ENCODE measurements around the gene SNX32.

SNX32 gene

GRCh38 chr11:65898656-65899355 is 65.0 kb downstream of the SNX32 start:
- Histone ChIP-seq H3K27ac (ENCODE audit: insufficient read depth in 1 of 2, low read depth in 1 of 2, low read length in 2 of 2, poor library complexity in 1 of 2, severe bottlenecking in 2 of 2) (peak overlapping the region in 1 of 2 experiments; percentile 77), H3K4me3 (ENCODE audit: control insufficient read depth in 1 of 7, extremely low read depth in 1 of 7, insufficient read depth in 4 of 7, low read depth in 2 of 7, low read length in 6 of 7) (peak overlapping the region; percentile 55 to 89 (median 77)), H3K9me3 (ENCODE audit: control extremely low read depth in 1 of 5, control insufficient read depth in 4 of 5, insufficient read depth in 2 of 5, low read depth in 1 of 5, low read length in 4 of 5) (no peaks in the 10 kb centered on the region), H3K27me3 (replicated peaks in 2 of 5; ENCODE audit: control insufficient read depth in 4 of 5, insufficient read depth in 5 of 5, low read length in 4 of 5) (no peaks in the 10 kb centered on the region), H3K4me1 (ENCODE audit: control extremely low read depth in 1 of 4, control insufficient read depth in 4 of 4, insufficient read depth in 4 of 4, low read length in 3 of 4) (peaks cover 3 to 58% (median 49%) of the 10 kb centered on the region in 4 experiments), H3K36me3 (ENCODE audit: control insufficient read depth in 4 of 4, insufficient read depth in 4 of 4, low read length in 3 of 4) (peaks cover 0 to 9% (median 0%) of the 10 kb centered on the region in 4 experiments)
- ChIA-PET CTCF (interaction anchor here (0.9 to 4.8 kb wide), 8 partner anchors 9 to 29 kb away, joined by 3 to 41 read pairs (median 5); partner anchors contain the start of genes CCDC85B and FIBP), POLR2A (interaction anchor here (0.6 to 5.5 kb wide), 4 partner anchors 8 to 63 kb away, joined by 3 to 33 read pairs (median 5); partner anchors contain the start of genes CCDC85B and SART1)
- WGBS (ENCODE audit: insufficient coverage): 28% methylated on average over 18 of the region's 28 CpGs
- no peak for DNase-seq

GRCh38 chr11:65899356-65900124 is 65.8 kb downstream of the SNX32 start:
- 4% methylated on average over 50 of the region's 78 CpGs for WGBS (ENCODE audit: insufficient coverage)
- Histone ChIP-seq H3K27me3 (replicated peaks in 2 of 5; ENCODE audit: control insufficient read depth in 4 of 5, insufficient read depth in 5 of 5, low read length in 4 of 5) (no peaks in the 10 kb centered on the region), H3K4me1 (ENCODE audit: control extremely low read depth in 1 of 4, control insufficient read depth in 4 of 4, insufficient read depth in 4 of 4, low read length in 3 of 4) (peaks cover 0 to 52% (median 41%) of the 10 kb centered on the region in 4 experiments), H3K4me3 (ENCODE audit: control insufficient read depth in 1 of 7, extremely low read depth in 1 of 7, insufficient read depth in 4 of 7, low read depth in 2 of 7, low read length in 6 of 7) (peak overlapping the region; percentile 55 to 89 (median 77)), H3K9me3 (ENCODE audit: control extremely low read depth in 1 of 5, control insufficient read depth in 4 of 5, insufficient read depth in 2 of 5, low read depth in 1 of 5, low read length in 4 of 5) (no peaks in the 10 kb centered on the region), H3K27ac (ENCODE audit: insufficient read depth in 1 of 2, low read depth in 1 of 2, low read length in 2 of 2, poor library complexity in 1 of 2, severe bottlenecking in 2 of 2) (peak overlapping the region; percentile 33 to 77), H3K36me3 (ENCODE audit: control insufficient read depth in 4 of 4, insufficient read depth in 4 of 4, low read length in 3 of 4) (peaks cover 0 to 9% (median 0%) of the 10 kb centered on the region in 4 experiments)
- ChIA-PET CTCF (interaction anchor here (1.3 to 4.8 kb wide), 5 partner anchors 9 to 30 kb away, joined by 3 to 41 read pairs (median 14); partner anchors contain the start of genes CCDC85B and FIBP), POLR2A (interaction anchor here (0.6 to 5.5 kb wide), 8 partner anchors 8 to 62 kb away, joined by 3 to 33 read pairs (median 5); partner anchors contain the start of genes C11orf68, CCDC85B and SART1)
- peak; percentile 76 to 92 (median 88) for DNase-seq

- peak; percentile 95 to 98 (median 98) for DNase-seq
- H3K4me1 ChIP-seq (ENCODE audit: control extremely low read depth in 1 of 4, control insufficient read depth in 4 of 4, insufficient read depth in 4 of 4, low read length in 3 of 4): peaks cover 0 to 48% (median 39%) of the 10 kb centered on the region in 4 experiments
Measured at GRCh38 chr11:65900125-65900898, 66.5 kb downstream of the SNX32 start, which contains the start of gene FOSL1. TSS of gene FOSL1 (minus strand) at chr11:65900388. CDS start at chr11:65900339, 49 bp downstream.

GRCh38 chr11:65900899-65901180 is 67.1 kb downstream of the SNX32 start:
- Histone ChIP-seq H3K9me3 (ENCODE audit: control extremely low read depth in 1 of 5, control insufficient read depth in 4 of 5, insufficient read depth in 2 of 5, low read depth in 1 of 5, low read length in 4 of 5) (no peaks in the 10 kb centered on the region), H3K36me3 (ENCODE audit: control insufficient read depth in 4 of 4, insufficient read depth in 4 of 4, low read length in 3 of 4) (peaks cover 0 to 9% (median 0%) of the 10 kb centered on the region in 4 experiments), H3K27ac (ENCODE audit: insufficient read depth in 1 of 2, low read depth in 1 of 2, low read length in 2 of 2, poor library complexity in 1 of 2, severe bottlenecking in 2 of 2) (no peak overlapping the region), H3K4me1 (ENCODE audit: control extremely low read depth in 1 of 4, control insufficient read depth in 4 of 4, insufficient read depth in 4 of 4, low read length in 3 of 4) (peaks cover 0 to 48% (median 39%) of the 10 kb centered on the region in 4 experiments), H3K27me3 (replicated peaks in 2 of 5; ENCODE audit: control insufficient read depth in 4 of 5, insufficient read depth in 5 of 5, low read length in 4 of 5) (no peaks in the 10 kb centered on the region), H3K4me3 (ENCODE audit: control insufficient read depth in 1 of 7, extremely low read depth in 1 of 7, insufficient read depth in 4 of 7, low read depth in 2 of 7, low read length in 6 of 7) (peak overlapping the region in 3 of 7 experiments; percentile 74 to 89 (median 77))
- no CpG with 5 or more reads among the region's 11 CpGs for WGBS (ENCODE audit: insufficient coverage)
- no peak for DNase-seq
- ChIA-PET CTCF (interaction anchor here (0.9 to 4.8 kb wide), 12 partner anchors 10 to 87 kb away, joined by 3 to 40 read pairs (median 4); partner anchors contain the start of genes C11orf68 and CCDC85B), POLR2A (interaction anchor here (0.6 to 5.5 kb wide), 10 partner anchors 10 to 219 kb away, joined by 3 to 33 read pairs (median 4); partner anchors contain the start of genes C11orf68 and CCDC85B)

More at GRCh38 chr11:65900125-65900898, 66.5 kb downstream of the SNX32 start, which contains the start of gene FOSL1:
- ChIA-PET CTCF (interaction anchor here (0.9 to 4.8 kb wide), 11 partner anchors 10 to 83 kb away, joined by 3 to 40 read pairs (median 4); partner anchors contain the start of genes C11orf68 and CCDC85B), POLR2A (interaction anchor here (0.6 to 5.5 kb wide), 11 partner anchors 9 to 219 kb away, joined by 3 to 33 read pairs (median 4); partner anchors contain the start of genes C11orf68, CCDC85B and SART1)
- 2% methylated on average over 74 of the region's 80 CpGs for WGBS (ENCODE audit: insufficient coverage)
- H3K4me3 ChIP-seq (ENCODE audit: control insufficient read depth in 1 of 7, extremely low read depth in 1 of 7, insufficient read depth in 4 of 7, low read depth in 2 of 7, low read length in 6 of 7): peak within 1 kb of the TSS; percentile 55 to 89 (median 77)
- H3K27ac ChIP-seq (ENCODE audit: insufficient read depth in 1 of 2, low read depth in 1 of 2, low read length in 2 of 2, poor library complexity in 1 of 2, severe bottlenecking in 2 of 2): peak within 1 kb of the TSS; percentile 33 to 77
- no peaks in the 10 kb centered on the region for H3K9me3 ChIP-seq (ENCODE audit: control extremely low read depth in 1 of 5, control insufficient read depth in 4 of 5, insufficient read depth in 2 of 5, low read depth in 1 of 5, low read length in 4 of 5)
- no peaks in the 10 kb centered on the region for H3K27me3 ChIP-seq (replicated peaks in 2 of 5; ENCODE audit: control insufficient read depth in 4 of 5, insufficient read depth in 5 of 5, low read length in 4 of 5)
- H3K36me3 ChIP-seq (ENCODE audit: control insufficient read depth in 4 of 4, insufficient read depth in 4 of 4, low read length in 3 of 4): peaks cover 0 to 9% (median 0%) of the 10 kb centered on the region in 4 experiments

- H3K9me3 ChIP-seq (ENCODE audit: control extremely low read depth in 1 of 5, control insufficient read depth in 4 of 5, insufficient read depth in 2 of 5, low read depth in 1 of 5, low read length in 4 of 5): no peaks in the 10 kb centered on the region
- peaks cover 0 to 48% (median 39%) of the 10 kb centered on the region in 4 experiments for H3K4me1 ChIP-seq (ENCODE audit: control extremely low read depth in 1 of 4, control insufficient read depth in 4 of 4, insufficient read depth in 4 of 4, low read length in 3 of 4)
- CTCF ChIA-PET: interaction anchor here (1.2 to 4.8 kb wide), 5 partner anchors 8 to 87 kb away, joined by 3 to 40 read pairs (median 5); partner anchors contain the start of gene CCDC85B
- no peak overlapping the region for H3K4me3 ChIP-seq (ENCODE audit: control insufficient read depth in 1 of 7, extremely low read depth in 1 of 7, insufficient read depth in 4 of 7, low read depth in 2 of 7, low read length in 6 of 7)
- no peaks in the 10 kb centered on the region for H3K27me3 ChIP-seq (replicated peaks in 2 of 5; ENCODE audit: control insufficient read depth in 4 of 5, insufficient read depth in 5 of 5, low read length in 4 of 5)
- no peak for DNase-seq
- H3K27ac ChIP-seq (ENCODE audit: insufficient read depth in 1 of 2, low read depth in 1 of 2, low read length in 2 of 2, poor library complexity in 1 of 2, severe bottlenecking in 2 of 2): peak overlapping the region in 1 of 2 experiments; percentile 47
- no peaks in the 10 kb centered on the region for H3K36me3 ChIP-seq (ENCODE audit: control insufficient read depth in 4 of 4, insufficient read depth in 4 of 4, low read length in 3 of 4)
- POLR2A ChIA-PET: interaction anchor here (0.8 to 5.5 kb wide), 2 partner anchors 12 to 29 kb away, joined by 3 to 33 read pairs; partner anchors contain the start of gene CCDC85B
- WGBS (ENCODE audit: insufficient coverage): 15% methylated on average over 4 of the region's 5 CpGs
Measured at GRCh38 chr11:65903068-65903481, 69.3 kb downstream of the SNX32 start.
